Activated CD4-positive, alpha-beta T cell treated with anti-CD3 and anti-CD28 coated beads, Interleukin-2, amount 50 U/mL, for 16 hours (primary cell): ENCODE results near the gene TPSG1.
"Not testable (repeated sequence)": the region's sequence is repeated elsewhere in the genome, so short reads cannot be mapped to it uniquely, and the experiment has no call there.

Experiments used
- DNase-seq: peaks from one replicate; pipeline ENCODE4 v3.0.0-alpha.2; 2020

Gene TPSG1

DNA sequence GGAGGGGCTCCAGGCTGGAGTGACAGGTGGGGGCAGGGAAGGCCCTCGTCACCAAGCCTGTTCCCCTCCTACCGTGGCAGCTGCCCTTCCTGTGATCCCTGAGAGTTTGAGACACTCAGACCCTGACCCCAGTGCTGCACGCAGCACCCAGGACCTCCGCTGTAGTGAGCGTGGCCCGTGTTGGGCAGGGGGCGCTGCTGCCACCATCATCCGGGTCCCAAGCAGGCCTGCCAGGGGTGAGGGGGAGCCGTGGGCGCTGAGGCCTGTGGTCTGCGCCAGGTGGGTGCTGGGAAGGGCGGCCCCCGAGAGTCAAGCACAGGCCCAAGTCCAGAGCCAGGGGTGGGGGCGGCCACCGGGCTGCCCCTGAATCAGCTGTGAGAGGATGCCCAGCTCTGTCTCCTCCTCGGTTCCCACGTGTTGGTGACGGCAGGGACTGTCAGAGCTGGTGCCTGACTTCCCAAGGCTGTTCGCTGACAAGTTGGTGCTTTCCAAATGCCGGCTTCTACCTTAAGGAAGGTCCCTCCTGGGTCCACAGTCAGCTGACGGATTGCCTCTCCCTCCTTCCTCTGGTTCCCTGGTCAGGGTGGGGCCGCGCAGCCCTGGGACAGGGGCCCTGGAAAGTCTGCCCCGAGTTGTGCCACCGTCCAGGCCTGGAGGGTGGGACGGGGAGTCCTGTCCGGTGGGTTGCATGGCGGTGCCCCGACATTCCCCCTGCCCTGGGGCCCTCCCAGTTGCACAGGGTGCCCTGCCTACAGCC is 31.1 kb downstream of the TPSG1 start:
- no peak for DNase-seq

- no peak for DNase-seq
Observed at GRCh38 chr16:1193143-1193824, 31.8 kb downstream of the TPSG1 start.

DNA sequence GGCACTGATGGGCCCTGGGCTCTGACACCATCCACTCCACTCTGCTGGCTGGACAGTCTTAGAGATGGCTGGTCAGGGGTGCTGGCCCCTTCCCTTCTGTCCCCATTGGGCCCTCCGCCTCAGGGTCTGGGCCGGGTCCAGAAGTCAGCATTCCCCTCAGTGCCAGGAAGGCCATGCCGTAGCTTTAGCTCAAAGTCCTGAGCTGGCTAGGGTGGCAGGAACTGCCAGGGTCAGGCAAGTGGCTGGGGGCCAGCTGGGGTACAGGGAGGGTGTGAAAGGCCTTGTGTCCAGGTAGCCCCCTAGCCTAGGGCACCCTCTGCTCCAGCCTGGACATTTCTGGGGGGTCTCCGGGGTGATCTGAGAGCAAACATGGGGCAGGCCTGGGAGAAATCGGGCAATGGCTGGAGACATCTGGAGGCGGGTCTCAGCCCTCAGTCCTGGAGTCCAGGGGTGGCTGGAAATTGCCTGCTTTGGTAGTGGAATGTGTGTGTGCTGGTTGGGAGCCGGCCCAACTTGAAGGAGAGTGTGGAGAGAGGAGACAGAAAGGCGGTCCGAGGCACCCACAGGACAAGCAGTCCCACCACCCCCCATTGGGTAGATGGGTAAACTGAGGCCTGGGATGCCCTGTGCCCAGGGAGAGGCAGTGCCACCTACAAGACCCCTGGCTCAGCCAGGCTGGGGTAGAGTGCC is 32.5 kb downstream of the TPSG1 start:
- no peak for DNase-seq

DNA sequence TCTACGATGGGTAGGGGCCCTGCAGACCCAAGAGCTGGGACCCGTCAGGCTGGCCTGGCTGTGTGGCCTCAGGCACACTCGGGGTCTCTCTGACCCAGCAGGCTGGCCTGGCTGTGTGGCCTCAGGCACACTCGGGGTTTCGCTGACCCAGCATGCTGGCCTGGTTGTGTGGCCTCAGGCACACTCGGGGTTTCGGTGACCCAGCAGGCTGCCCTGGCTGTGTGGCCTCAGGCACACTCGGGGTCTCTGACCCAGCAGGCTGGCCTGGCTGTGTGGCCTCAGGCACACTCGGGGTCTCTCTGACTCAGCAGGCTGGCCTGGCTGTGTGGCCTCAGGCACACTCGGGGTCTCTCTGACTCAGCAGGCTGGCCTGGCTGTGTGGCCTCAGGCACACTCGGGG is 34.3 kb downstream of the TPSG1 start:
- DNase-seq = not testable (repeated sequence)

DNA sequence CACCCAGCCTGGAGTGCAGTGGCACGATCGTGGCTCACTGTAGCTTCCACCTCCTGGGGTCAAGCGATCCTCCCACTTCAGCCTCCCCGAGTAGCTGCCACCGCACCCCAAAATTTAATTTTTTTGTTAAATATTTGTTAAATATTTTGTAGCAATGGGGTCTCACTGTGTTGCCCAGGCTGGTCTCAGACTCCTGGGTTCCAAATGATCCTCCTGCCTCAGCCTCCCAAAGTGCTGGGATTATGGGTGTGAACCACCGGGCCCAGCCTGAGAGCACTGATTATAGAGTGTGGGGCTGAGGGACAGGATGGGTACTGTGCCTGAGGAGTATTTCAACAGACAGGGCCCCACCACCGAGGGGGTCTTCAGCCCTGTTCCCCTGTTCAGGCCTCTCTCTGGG is 35.6 kb downstream of the TPSG1 start:
- DNase-seq = no peak

- peak; percentile 20 for DNase-seq
Observed at GRCh38 chr16:1188432-1189189, 36.5 kb downstream of the TPSG1 start.

- not testable (repeated sequence) for DNase-seq
Observed at GRCh38 chr16:1185460-1186207, 39.4 kb downstream of the TPSG1 start.

DNA sequence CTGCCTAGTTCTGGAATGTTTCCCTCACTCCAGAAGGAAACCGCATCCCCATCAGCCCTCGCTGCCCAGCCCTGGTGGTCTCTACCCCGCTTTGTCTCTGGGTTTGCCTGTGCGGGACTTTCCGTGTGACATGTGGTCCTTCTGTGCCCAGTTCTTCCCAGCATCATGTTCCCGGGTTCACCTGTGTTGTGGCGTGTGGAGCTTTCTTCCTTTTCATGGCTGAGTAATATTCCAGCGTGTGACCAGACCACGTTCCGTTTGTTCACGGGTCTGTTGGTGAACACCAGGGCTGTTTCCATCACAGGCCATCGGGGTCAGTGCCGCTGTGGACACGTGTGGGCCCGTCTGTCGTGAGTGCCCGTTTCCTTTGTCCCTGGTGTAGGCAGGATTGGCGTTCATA is 40.1 kb downstream of the TPSG1 start:
- no peak for DNase-seq

GRCh38 chr16:1184156-1184868 is 40.8 kb downstream of the TPSG1 start:
- DNase-seq = no peak

DNA sequence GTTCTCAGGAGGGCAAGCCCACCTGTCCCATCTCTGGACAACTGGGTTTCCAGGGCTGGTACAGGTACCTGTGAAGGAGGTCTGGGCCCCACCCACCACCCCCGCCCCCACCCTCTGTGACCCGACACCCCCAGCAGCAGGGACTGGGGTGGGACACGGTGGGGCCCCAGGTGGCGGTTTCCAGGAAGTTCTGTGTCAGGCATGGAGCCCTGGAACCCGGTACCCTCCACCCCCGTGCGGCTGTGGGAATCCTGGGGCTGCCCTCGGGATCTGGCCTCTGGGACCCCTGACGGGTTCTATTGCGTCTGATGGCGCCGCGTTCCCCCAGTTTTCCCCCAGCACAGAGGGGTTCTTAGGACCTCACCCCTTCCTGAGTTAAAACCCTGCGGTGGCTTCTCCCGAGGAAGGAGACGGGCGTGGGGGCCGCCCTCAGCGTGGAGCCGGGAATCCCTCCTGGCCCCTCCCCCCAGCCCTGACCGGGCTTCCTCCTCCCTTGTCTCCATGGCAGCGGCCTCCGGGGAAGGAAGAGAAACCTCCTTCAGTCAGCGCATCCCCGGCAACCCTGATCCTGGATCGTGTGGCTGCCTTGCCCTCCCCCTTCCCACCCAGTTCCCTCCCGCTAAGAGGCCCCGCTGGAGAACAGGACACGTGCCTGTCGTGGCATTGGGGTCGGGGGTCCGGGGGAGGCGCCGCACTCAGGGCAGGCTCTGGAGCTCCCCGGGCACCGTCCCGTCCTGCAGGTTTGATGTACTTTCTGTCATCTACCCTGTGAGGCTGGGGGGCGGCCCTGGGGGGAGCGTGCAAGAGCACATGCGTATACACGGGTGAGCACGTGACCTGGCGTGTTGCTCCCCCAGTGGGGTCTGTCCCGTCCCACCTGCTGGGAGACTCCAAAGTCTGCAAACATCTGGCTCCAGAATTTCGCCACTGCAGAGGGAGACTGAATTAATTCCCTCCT is 41.8 kb downstream of the TPSG1 start:
- no peak for DNase-seq

- no peak for DNase-seq
Observed at GRCh38 chr16:1182316-1182671, 42.8 kb downstream of the TPSG1 start.

GRCh38 chr16:1181404-1182315 is 43.4 kb downstream of the TPSG1 start:
- DNase-seq = no peak

GRCh38 chr16:1180549-1181403 is 44.3 kb downstream of the TPSG1 start:
- no peak for DNase-seq

GRCh38 chr16:1178295-1178910 is 46.7 kb downstream of the TPSG1 start:
- DNase-seq = no peak

DNA sequence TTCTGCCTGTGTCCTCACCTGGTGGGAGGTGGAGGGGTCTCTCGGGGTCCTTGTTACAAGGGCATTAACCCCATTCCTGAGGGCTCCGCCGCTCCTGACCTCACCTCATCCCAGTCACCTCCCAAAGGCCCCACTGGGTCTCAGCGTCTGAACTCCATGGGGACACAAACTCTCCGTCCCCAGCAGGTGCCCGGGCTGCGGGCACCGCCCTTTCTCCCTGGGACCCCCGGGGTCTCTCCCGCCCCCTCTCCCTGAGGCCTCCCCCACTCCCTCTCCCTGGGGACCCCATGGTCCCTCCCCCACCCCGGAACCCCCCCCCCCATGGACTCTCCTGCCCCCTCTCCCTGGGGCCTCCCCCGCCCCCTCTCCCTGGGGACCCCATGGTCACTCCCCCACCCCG is 47.3 kb downstream of the TPSG1 start:
- no peak for DNase-seq

- no peak for DNase-seq
Observed at GRCh38 chr16:1177053-1177452, 48.0 kb downstream of the TPSG1 start.

GRCh38 chr16:1176280-1176897 is 48.7 kb downstream of the TPSG1 start:
- DNase-seq = no peak
